ENCODE measurements around the gene C3orf18.
A peak's percentile ranks its signal among the peaks of the same experiment; 100 is the strongest.

Gene C3orf18

GRCh38 chr3:50604110-50604621 lies 36.6 kb upstream of the C3orf18 start:
- DNase-seq (ENCODE audit: low read depth in 1 of 2, low spot score in 1 of 2) = no peak

GRCh38 chr3:50603261-50604109 lies 35.9 kb upstream of the C3orf18 start:
- DNase-seq (ENCODE audit: low read depth in 1 of 2, low spot score in 1 of 2) = no peak

GRCh38 chr3:50602595-50603191 lies 35.1 kb upstream of the C3orf18 start:
- DNase-seq (ENCODE audit: low read depth in 1 of 2, low spot score in 1 of 2) = no peak

GRCh38 chr3:50600841-50601591 lies 33.5 kb upstream of the C3orf18 start:
- peak; percentile 80 to 81 for DNase-seq (ENCODE audit: low read depth in 1 of 2, low spot score in 1 of 2)

GRCh38 chr3:50600141-50600753 lies 32.7 kb upstream of the C3orf18 start:
- DNase-seq (ENCODE audit: low read depth in 1 of 2, low spot score in 1 of 2) = no peak

GRCh38 chr3:50599716-50600118 lies 32.2 kb upstream of the C3orf18 start:
- DNase-seq (ENCODE audit: low read depth in 1 of 2, low spot score in 1 of 2) = no peak

GRCh38 chr3:50599115-50599715 lies 31.7 kb upstream of the C3orf18 start:
- DNase-seq (ENCODE audit: low read depth in 1 of 2, low spot score in 1 of 2) = no peak

- DNase-seq (ENCODE audit: low read depth in 1 of 2, low spot score in 1 of 2) = no peak
Measured at GRCh38 chr3:50594253-50594785, 26.8 kb upstream of the C3orf18 start.

GRCh38 chr3:50592568-50592967 lies 25.0 kb upstream of the C3orf18 start:
- no peak for DNase-seq (ENCODE audit: low read depth in 1 of 2, low spot score in 1 of 2)

GRCh38 chr3:50591196-50591741 lies 23.7 kb upstream of the C3orf18 start:
- no peak for DNase-seq (ENCODE audit: low read depth in 1 of 2, low spot score in 1 of 2)

- no peak for DNase-seq (ENCODE audit: low read depth in 1 of 2, low spot score in 1 of 2)
Measured at GRCh38 chr3:50588759-50589433, 21.3 kb upstream of the C3orf18 start.

- peak in 1 of 2 donors; percentile 71 for DNase-seq (ENCODE audit: low read depth in 1 of 2, low spot score in 1 of 2)
Measured at GRCh38 chr3:50587806-50588758, 20.5 kb upstream of the C3orf18 start.

- no peak for DNase-seq (ENCODE audit: low read depth in 1 of 2, low spot score in 1 of 2)
Measured at GRCh38 chr3:50587373-50587772, 19.8 kb upstream of the C3orf18 start.

- no peak for DNase-seq (ENCODE audit: low read depth in 1 of 2, low spot score in 1 of 2)
Measured at GRCh38 chr3:50586763-50587070, 19.2 kb upstream of the C3orf18 start.

- DNase-seq (ENCODE audit: low read depth in 1 of 2, low spot score in 1 of 2) = no peak
Measured at GRCh38 chr3:50585919-50586762, 18.6 kb upstream of the C3orf18 start.

GRCh38 chr3:50584391-50584790 lies 16.8 kb upstream of the C3orf18 start:
- no peak for DNase-seq (ENCODE audit: low read depth in 1 of 2, low spot score in 1 of 2)

- no peak for DNase-seq (ENCODE audit: low read depth in 1 of 2, low spot score in 1 of 2)
Measured at GRCh38 chr3:50583897-50584296, 16.4 kb upstream of the C3orf18 start.

- DNase-seq (ENCODE audit: low read depth in 1 of 2, low spot score in 1 of 2) = no peak
Measured at GRCh38 chr3:50582083-50582482, 14.5 kb upstream of the C3orf18 start.

Data from stimulated activated CD4-positive, alpha-beta T cell treated with anti-CD3 and anti-CD28 coated beads, Interleukin-15, amount 100 ng/mL, for 1 hour (primary cell).